IMR-90 (cell line): ENCODE measurements around the gene SHB. TPM values are rescaled to one million over a fixed set of nuclear protein-coding genes. Genes with fewer than 3 reads are reported as not detected.
A peak's percentile ranks its signal among the peaks of the same experiment; 100 is the strongest.

ENCODE experiments used
- ATAC-seq: fragments of 200-7000 bp; cut with Tn5 transposase; 2 replicates; pipeline ENCODE4 v1.9.1; 2020; ENCODE audit warnings: low read depth, mild to moderate bottlenecking, moderate library complexity
- BruUV-seq: library from RNA; stranded (reverse); fragments of 400-500 nt; replicated peaks from 2 replicates; lab custom pipeline; 2021; lab: Mats Ljungman, UMichigan
- CTCF ChIA-PET: fragments of 300-600 bp; formaldehyde crosslinking; extraction: SDS; loops from one replicate; lab custom pipeline; 2021; ENCODE audit warnings: antibody characterized with exemption; lab: Yijun Ruan, JAX
- POLR2A ChIA-PET: fragments of 300-600 bp; sonication (Branson Sonifier 250); formaldehyde crosslinking; loops from one replicate; lab custom pipeline; 2022; ENCODE audit warnings: antibody characterized with exemption; ENCODE audit not compliant: unreplicated experiment; lab: Charles Lee
- DNase-seq: peaks from one replicate; pipeline ENCODE4 v3.0.0; 2013
- H2AFZ ChIP-seq: replicated peaks from 2 replicates; pipeline ENCODE3; 2013; ENCODE audit warnings: low read length, mild to moderate bottlenecking; ENCODE audit not compliant: poor library complexity
- H2AK5ac ChIP-seq: 2 replicates; pipeline ENCODE4 v1.6.1; 2013; ENCODE audit warnings: low read depth, low read length, inconsistent platforms
- H2AK9ac ChIP-seq: replicated peaks from 2 replicates; pipeline ENCODE3; 2013; ENCODE audit warnings: mild to moderate bottlenecking, low read depth, low read length, moderate library complexity; ENCODE audit not compliant: poor library complexity
- H2BK120ac ChIP-seq: 2 replicates; pipeline ENCODE4 v1.6.1; 2013; ENCODE audit warnings: low read depth, low read length, inconsistent platforms
- H2BK15ac ChIP-seq: 3 replicates; pipeline ENCODE4 v1.6.1; 2013; ENCODE audit warnings: low read depth, low read length, inconsistent platforms
- H2BK20ac ChIP-seq: 2 replicates; pipeline ENCODE4 v1.6.1; 2013; ENCODE audit warnings: low read depth, mild to moderate bottlenecking, inconsistent platforms, low read length, moderate library complexity
- H2BK5ac ChIP-seq: 2 replicates; pipeline ENCODE4 v1.6.1; 2013; ENCODE audit warnings: mild to moderate bottlenecking, low read depth, low read length, inconsistent platforms; ENCODE audit not compliant: poor library complexity, severe bottlenecking
- H3K14ac ChIP-seq: replicated peaks from 2 replicates; pipeline ENCODE4 v1.6.1; 2013; ENCODE audit warnings: low read depth, low read length, inconsistent platforms
- H3K18ac ChIP-seq: 2 replicates; pipeline ENCODE4 v1.6.1; 2013; ENCODE audit warnings: low read depth, low read length, control low read depth
- H3K23ac ChIP-seq: 2 replicates; pipeline ENCODE4 v1.6.1; 2013; ENCODE audit warnings: low read depth, low read length, inconsistent platforms
- H3K27ac ChIP-seq: 2 replicates; pipeline ENCODE4 v1.5.1; 2013; ENCODE audit warnings: mild to moderate bottlenecking, control low read depth, low read length; ENCODE audit not compliant: insufficient read depth
- H3K27me3 ChIP-seq: 2 replicates; pipeline ENCODE4 v1.6.1; 2013; ENCODE audit warnings: low read length; ENCODE audit not compliant: control insufficient read depth, insufficient read depth
- H3K36me3 ChIP-seq: 2 replicates; pipeline ENCODE4 v1.6.1; 2013; ENCODE audit warnings: low read length, mixed read lengths; ENCODE audit not compliant: control insufficient read depth, insufficient read depth
- H3K4ac ChIP-seq: 2 replicates; pipeline ENCODE4 v1.6.1; 2013; ENCODE audit warnings: low read depth, low read length, inconsistent platforms
- H3K4me1 ChIP-seq: 2 replicates; pipeline ENCODE4 v1.6.1; 2013; ENCODE audit warnings: low read length, mixed read lengths; ENCODE audit not compliant: control insufficient read depth, insufficient read depth
- H3K4me2 ChIP-seq: 2 replicates; pipeline ENCODE4 v1.6.1; 2013; ENCODE audit warnings: low read depth, mild to moderate bottlenecking, control low read depth, low read length, moderate library complexity
- H3K4me3 ChIP-seq: 2 replicates; pipeline ENCODE4 v1.5.1; 2013; ENCODE audit warnings: low read depth, mild to moderate bottlenecking, control low read depth, low read length, moderate library complexity; ENCODE audit not compliant: insufficient read depth
- H3K56ac ChIP-seq: 2 replicates; pipeline ENCODE4 v1.6.1; 2013; ENCODE audit warnings: low read length, inconsistent platforms; ENCODE audit not compliant: insufficient read depth; ENCODE audit errors: extremely low read depth
- H3K79me1 ChIP-seq, 2 experiments: 2 replicates each; pipeline ENCODE4 v1.6.1; 2013; ENCODE audit warnings: low read length in 2 of 2, inconsistent platforms in 1 of 2, low read depth in 1 of 2
- H3K9ac ChIP-seq: 2 replicates; pipeline ENCODE4 v1.6.1; 2013; ENCODE audit warnings: low read depth, low read length, control low read depth
- H3K9me1 ChIP-seq: 2 replicates; pipeline ENCODE4 v1.6.1; 2013; ENCODE audit warnings: low read length, inconsistent platforms; ENCODE audit not compliant: insufficient read depth
- H3K9me3 ChIP-seq: 2 replicates; pipeline ENCODE4 v1.6.1; 2013; ENCODE audit warnings: low read length; ENCODE audit not compliant: control insufficient read depth, insufficient read depth
- H4K20me1 ChIP-seq: 2 replicates; pipeline ENCODE4 v1.6.1; 2013; ENCODE audit warnings: low read length, inconsistent platforms; ENCODE audit not compliant: insufficient read depth
- H4K5ac ChIP-seq: 2 replicates; pipeline ENCODE4 v1.6.1; 2013; ENCODE audit warnings: mild to moderate bottlenecking, low read depth, low read length, control low read depth
- H4K8ac ChIP-seq, 2 experiments: 2 replicates each; pipeline ENCODE4 v1.6.1; 2013; ENCODE audit warnings: low read depth in 2 of 2, low read length in 2 of 2, control low read depth in 1 of 2, inconsistent platforms in 1 of 2
- H4K91ac ChIP-seq: 2 replicates; pipeline ENCODE4 v1.6.1; 2013; ENCODE audit warnings: low read depth, low read length, inconsistent platforms; ENCODE audit not compliant: insufficient read depth
- MXI1 ChIP-seq: IDR thresholded peaks from 2 replicates; pipeline ENCODE4 v1.6.1; 2012; ENCODE audit warnings: low read depth, mild to moderate bottlenecking, low read length, moderate library complexity, borderline replicate concordance
- RAD21 ChIP-seq: IDR thresholded peaks from 2 replicates; pipeline ENCODE4 v1.6.1; 2012; ENCODE audit warnings: low read length, improper control_type of control experiment
- RCOR1 ChIP-seq: IDR thresholded peaks from 2 replicates; pipeline ENCODE4 v1.6.1; 2012; ENCODE audit warnings: mild to moderate bottlenecking, low read length, improper control_type of control experiment; ENCODE audit not compliant: insufficient replicate concordance
- RFX5 ChIP-seq: IDR thresholded peaks from 2 replicates; pipeline ENCODE4 v1.8.0; 2012; ENCODE audit warnings: low read depth, mild to moderate bottlenecking, low read length, moderate library complexity
- WGBS, 2 experiments: methylation state at CpG; one replicate each; pipeline versions ENCODE4 v1.1.5 to v1.1.7; 2013; ENCODE audit warnings: missing lambda C conversion rate in 2 of 2; ENCODE audit not compliant: insufficient read length in 1 of 2; ENCODE audit errors: extremely low coverage in 2 of 2; 5-methylcytosine and 5-hydroxymethylcytosine counted together
- dilution Hi-C: fragments of 300-500 bp; cut with HindIII; formaldehyde crosslinking; loops from one replicate; pipeline ENCODE4 v1.14.3; 2018; ENCODE audit warnings: low sequenced_read_pairs; ENCODE audit not compliant: unreplicated experiment
- in situ Hi-C: fragments of 300-500 bp; cut with MboI; formaldehyde crosslinking; loops from 3 replicates; pipeline ENCODE4 v1.14.3; 2019; ENCODE audit warnings: low sequenced_read_pairs, inconsistent platforms, mixed read lengths
- intact Hi-C: fragments of 100-400 bp; cut with micrococcal nuclease; formaldehyde crosslinking; loops from 2 replicates; pipeline ENCODE4 v1.10.0; 2022
- polyA plus RNA-seq, 3 experiments: library from polyadenylated mRNA; depleted of rRNA; stranded (reverse); fragments of >200 nt; gene quantifications; 2 replicates each; pipeline ENCODE4 v1.2.3, GENCODE V29; 2012; ENCODE audit warnings: low replicate concordance in 1 of 3
- total RNA-seq: library from RNA; depleted of rRNA; stranded (reverse); fragments of >200 nt; gene quantifications from 2 replicates; pipeline ENCODE4 v1.2.3, GENCODE V29; 2012

SHB gene
- total and polyA plus RNA-seq, 2 of the 4 experiments (the other 2 are of a cell fraction): 6.1 to 20.4 TPM

DNA sequence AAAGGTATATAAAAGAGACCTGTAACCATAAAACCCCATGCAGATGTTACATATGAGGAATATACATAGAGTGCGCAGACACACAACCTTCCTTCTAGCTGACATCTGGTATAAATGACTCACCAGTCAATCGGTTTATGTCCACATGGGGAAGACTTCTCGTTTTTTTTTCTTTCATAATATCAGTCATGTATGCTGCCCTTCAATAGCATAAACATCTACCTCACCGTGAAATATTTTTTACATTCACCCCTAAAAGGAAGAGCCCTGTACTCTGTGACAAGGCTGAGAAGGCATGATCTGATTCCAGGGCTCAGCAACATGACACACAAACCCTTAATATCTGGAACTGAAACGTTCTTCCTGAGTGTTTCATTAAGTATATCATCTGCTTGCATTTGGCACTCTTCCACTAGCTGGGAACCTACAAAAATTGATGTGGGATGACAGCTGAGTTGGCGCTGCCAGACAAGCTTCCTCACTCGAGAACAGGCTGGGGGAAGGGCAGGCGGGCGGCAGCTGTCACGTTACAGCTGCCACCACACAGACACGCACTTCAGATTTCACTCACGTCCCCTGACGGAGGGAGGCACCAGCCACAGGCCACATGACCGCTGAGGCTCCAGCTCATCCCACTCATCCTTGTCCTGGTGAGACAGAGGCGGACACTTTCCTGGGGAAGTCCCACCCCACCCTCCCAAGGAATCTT is 74.2 kb downstream of the SHB start (continued):
- TF ChIP-seq MXI1: peak; percentile 35; the same call in 1 of the 2 replicates
- no peak for TF ChIP-seq RCOR1
- peak; percentile 18 for TF ChIP-seq RAD21

DNA sequence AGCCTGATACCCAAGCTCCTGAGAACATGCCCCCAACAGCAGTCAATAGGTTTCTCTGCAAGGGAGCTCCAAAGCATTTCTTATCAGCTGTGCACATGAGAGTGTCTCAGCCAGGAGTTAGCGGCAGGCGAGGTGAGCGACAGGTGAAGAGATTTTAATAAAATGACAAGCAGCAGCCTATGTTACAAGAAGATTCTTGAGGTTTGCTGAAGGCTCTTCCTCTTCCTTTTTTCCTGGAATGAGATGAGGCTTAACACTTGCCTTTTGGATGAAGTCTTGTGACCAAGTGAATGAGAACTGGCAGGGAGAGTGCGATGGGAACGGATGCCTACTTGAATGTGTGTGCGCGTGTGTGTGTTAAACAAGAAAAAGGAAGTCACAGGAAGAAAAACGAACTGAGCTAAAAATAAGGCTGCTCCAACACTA is 76.1 kb downstream of the SHB start:
- Histone ChIP-seq H4K8ac (0 out of 4 replicates have a peak overlapping the region, but pooled peaks of 1 of the 2 experiments have one; percentile 5), H3K27me3 (no peaks in the 10 kb centered on the region), H3K14ac (no peak overlapping the region; the same call in 1 of the 2 replicates), H3K36me3 (peaks cover 9% of the 10 kb centered on the region), H3K9me3 (no peaks in the 10 kb centered on the region), H4K20me1 (peaks cover 44% of the 10 kb centered on the region), H2BK15ac (no peak overlapping the region), H3K79me1 (peaks cover 58 to 95% of the 10 kb centered on the region in 2 experiments), H3K56ac (no peak overlapping the region), H3K9me1 (peaks cover 38% of the 10 kb centered on the region), H2BK20ac (no peak overlapping the region), H3K4me2 (no peak overlapping the region), H3K4me1 (peaks cover 27% of the 10 kb centered on the region), H2BK120ac (no peak overlapping the region), H2BK5ac (no peak overlapping the region), H3K9ac (no peak overlapping the region), H3K4ac (peak overlapping the region; percentile 56; the same call in 1 of the 2 replicates), H4K5ac (peak overlapping the region; percentile 17; the same call in 1 of the 2 replicates), H3K4me3 (no peak overlapping the region), H2AK5ac (peak overlapping the region; percentile 77; the same call in 1 of the 2 replicates), H2AFZ (no peak overlapping the region), H3K23ac (no peak overlapping the region), H3K18ac (no peak overlapping the region), H4K91ac (no peak overlapping the region), H3K27ac (no peak overlapping the region), H2AK9ac (no peak overlapping the region)
- WGBS, 2 experiments: no CpG with 5 or more reads among the region's 8 CpGs
- no peak for TF ChIP-seq RFX5
- intact Hi-C loops (no loop called here), in situ Hi-C loops (no loop called here), dilution Hi-C loops (no loop called here)
- DNase-seq (no peak), ATAC-seq (no peak)
- BruUV-seq: no TSS peak
- POLR2A ChIA-PET: no interaction called here
- CTCF ChIA-PET: no interaction called here
